ENCODE data around the gene GPHA2.

GPHA2 gene

GRCh38 chr11:64894070-64894811 lies 41.5 kb downstream of the GPHA2 start:
- DNase-seq (ENCODE audit: low spot score) = no peak
- no peak overlapping the region for H2BK5ac ChIP-seq (ENCODE audit: low read length)
- H4K91ac ChIP-seq (ENCODE audit: low read depth, low read length, poor library complexity) = no peak overlapping the region
- H3K14ac ChIP-seq (ENCODE audit: low read length) = peak overlapping the region; percentile 21
- H3K4me2 ChIP-seq (ENCODE audit: insufficient read depth, low read length, poor library complexity, severe bottlenecking) = no peak overlapping the region
- H3K9me3 ChIP-seq (replicated peaks in 1 of 2; ENCODE audit: control insufficient read depth in 2 of 2, insufficient read depth in 1 of 2, low read depth in 1 of 2, low read length in 2 of 2) = no peaks in the 10 kb centered on the region
- H2AFZ ChIP-seq (ENCODE audit: low read length) = no peak overlapping the region
- no peak overlapping the region for H3K27ac ChIP-seq (replicated peaks; ENCODE audit: low read length)
- no peak overlapping the region for H2BK12ac ChIP-seq (ENCODE audit: low read length)
- H3K27me3 ChIP-seq (ENCODE audit: control insufficient read depth in 3 of 3, insufficient read depth in 3 of 3, low read depth in 1 of 3, low read length in 3 of 3) = no peaks in the 10 kb centered on the region
- peaks cover 1% of the 10 kb centered on the region for H3K79me1 ChIP-seq (ENCODE audit: low read depth, low read length)
- WGBS, 2 donors (ENCODE audit: extremely low coverage in 2 of 2, insufficient read length in 2 of 2, insufficient replicate concordance in 1 of 2) = no CpG with 5 or more reads among the region's 14 CpGs
- peaks cover 8% of the 10 kb centered on the region in 2 donors for H3K36me3 ChIP-seq (replicated peaks in 1 of 2; ENCODE audit: control insufficient read depth in 2 of 2, insufficient read depth in 2 of 2, low read length in 2 of 2)
- H3K9ac ChIP-seq (ENCODE audit: low read depth, low read length, poor library complexity) = peak overlapping the region; percentile 84
- H2BK120ac ChIP-seq (ENCODE audit: low read depth, low read length) = no peak overlapping the region
- peak overlapping the region; percentile 48 for H3K18ac ChIP-seq (ENCODE audit: low read length)
- H2AK5ac ChIP-seq (ENCODE audit: low read depth, low read length) = peak overlapping the region; percentile 75
- H3K4me1 ChIP-seq (ENCODE audit: control insufficient read depth in 2 of 2, insufficient read depth in 1 of 2, low read depth in 1 of 2, low read length in 2 of 2) = peaks cover 0 to 2% of the 10 kb centered on the region in 2 donors
- H3K23ac ChIP-seq (ENCODE audit: low read depth, low read length, poor library complexity) = peak overlapping the region; percentile 89
- no peak overlapping the region for H2BK15ac ChIP-seq (ENCODE audit: low read length)
- H3K4me3 ChIP-seq (ENCODE audit: low read length in 2 of 2) = no peak overlapping the region
- no peak overlapping the region for H4K8ac ChIP-seq (ENCODE audit: low read depth, low read length)
- H3K4ac ChIP-seq (ENCODE audit: low read length) = no peak overlapping the region

GRCh38 chr11:64893194-64894069 lies 42.3 kb downstream of the GPHA2 start:
- H3K4me1 ChIP-seq (ENCODE audit: control insufficient read depth in 2 of 2, insufficient read depth in 1 of 2, low read depth in 1 of 2, low read length in 2 of 2) = peaks cover 2 to 4% of the 10 kb centered on the region in 2 donors
- peak overlapping the region; percentile 24 for H3K18ac ChIP-seq (ENCODE audit: low read length)
- no peak overlapping the region for H3K4me2 ChIP-seq (ENCODE audit: insufficient read depth, low read length, poor library complexity, severe bottlenecking)
- H2AK5ac ChIP-seq (ENCODE audit: low read depth, low read length) = peak overlapping the region; percentile 50
- H3K79me1 ChIP-seq (ENCODE audit: low read depth, low read length) = peaks cover 1% of the 10 kb centered on the region
- H2BK15ac ChIP-seq (ENCODE audit: low read length) = no peak overlapping the region
- H3K4ac ChIP-seq (ENCODE audit: low read length) = no peak overlapping the region
- no peak overlapping the region for H2AFZ ChIP-seq (ENCODE audit: low read length)
- WGBS, 2 donors (ENCODE audit: extremely low coverage in 2 of 2, insufficient read length in 2 of 2, insufficient replicate concordance in 1 of 2) = no CpG with 5 or more reads among the region's 25 CpGs
- H3K4me3 ChIP-seq (ENCODE audit: low read length in 2 of 2) = no peak overlapping the region
- DNase-seq (ENCODE audit: low spot score) = no peak
- no peak overlapping the region for H3K27ac ChIP-seq (replicated peaks; ENCODE audit: low read length)
- H3K9me3 ChIP-seq (replicated peaks in 1 of 2; ENCODE audit: control insufficient read depth in 2 of 2, insufficient read depth in 1 of 2, low read depth in 1 of 2, low read length in 2 of 2) = no peaks in the 10 kb centered on the region
- H2BK5ac ChIP-seq (ENCODE audit: low read length) = no peak overlapping the region
- peaks cover 7 to 8% of the 10 kb centered on the region in 2 donors for H3K36me3 ChIP-seq (replicated peaks in 1 of 2; ENCODE audit: control insufficient read depth in 2 of 2, insufficient read depth in 2 of 2, low read length in 2 of 2)
- H3K14ac ChIP-seq (ENCODE audit: low read length) = no peak overlapping the region
- no peak overlapping the region for H2BK12ac ChIP-seq (ENCODE audit: low read length)
- H3K9ac ChIP-seq (ENCODE audit: low read depth, low read length, poor library complexity) = no peak overlapping the region
- no peak overlapping the region for H4K91ac ChIP-seq (ENCODE audit: low read depth, low read length, poor library complexity)
- H3K27me3 ChIP-seq (ENCODE audit: control insufficient read depth in 3 of 3, insufficient read depth in 3 of 3, low read depth in 1 of 3, low read length in 3 of 3) = no peaks in the 10 kb centered on the region
- no peak overlapping the region for H3K23ac ChIP-seq (ENCODE audit: low read depth, low read length, poor library complexity)
- no peak overlapping the region for H2BK120ac ChIP-seq (ENCODE audit: low read depth, low read length)
- no peak overlapping the region for H4K8ac ChIP-seq (ENCODE audit: low read depth, low read length)

- H3K27me3 ChIP-seq (ENCODE audit: control insufficient read depth in 3 of 3, insufficient read depth in 3 of 3, low read depth in 1 of 3, low read length in 3 of 3) = no peaks in the 10 kb centered on the region
- no peak overlapping the region for H3K23ac ChIP-seq (ENCODE audit: low read depth, low read length, poor library complexity)
- H2BK12ac ChIP-seq (ENCODE audit: low read length) = no peak overlapping the region
- H2BK15ac ChIP-seq (ENCODE audit: low read length) = no peak overlapping the region
- no peak overlapping the region for H3K9ac ChIP-seq (ENCODE audit: low read depth, low read length, poor library complexity)
- H3K4ac ChIP-seq (ENCODE audit: low read length) = no peak overlapping the region
- H3K4me1 ChIP-seq (ENCODE audit: control insufficient read depth in 2 of 2, insufficient read depth in 1 of 2, low read depth in 1 of 2, low read length in 2 of 2) = peaks cover 7 to 8% of the 10 kb centered on the region in 2 donors
- no peak overlapping the region for H3K4me2 ChIP-seq (ENCODE audit: insufficient read depth, low read length, poor library complexity, severe bottlenecking)
- no peak overlapping the region for H3K27ac ChIP-seq (replicated peaks; ENCODE audit: low read length)
- DNase-seq (ENCODE audit: low spot score) = no peak
- H3K79me1 ChIP-seq (ENCODE audit: low read depth, low read length) = peaks cover 1% of the 10 kb centered on the region
- peak overlapping the region; percentile 24 for H3K18ac ChIP-seq (ENCODE audit: low read length)
- peaks cover 5 to 8% of the 10 kb centered on the region in 2 donors for H3K36me3 ChIP-seq (replicated peaks in 1 of 2; ENCODE audit: control insufficient read depth in 2 of 2, insufficient read depth in 2 of 2, low read length in 2 of 2)
- no peak overlapping the region for H3K14ac ChIP-seq (ENCODE audit: low read length)
- no peak overlapping the region for H4K91ac ChIP-seq (ENCODE audit: low read depth, low read length, poor library complexity)
- H2BK5ac ChIP-seq (ENCODE audit: low read length) = no peak overlapping the region
- no peaks in the 10 kb centered on the region for H3K9me3 ChIP-seq (replicated peaks in 1 of 2; ENCODE audit: control insufficient read depth in 2 of 2, insufficient read depth in 1 of 2, low read depth in 1 of 2, low read length in 2 of 2)
- H2AK5ac ChIP-seq (ENCODE audit: low read depth, low read length) = peak overlapping the region; percentile 50
- no peak overlapping the region for H3K4me3 ChIP-seq (ENCODE audit: low read length in 2 of 2)
- no peak overlapping the region for H2AFZ ChIP-seq (ENCODE audit: low read length)
- no peak overlapping the region for H4K8ac ChIP-seq (ENCODE audit: low read depth, low read length)
- no peak overlapping the region for H2BK120ac ChIP-seq (ENCODE audit: low read depth, low read length)
- WGBS, 2 donors (ENCODE audit: extremely low coverage in 2 of 2, insufficient read length in 2 of 2, insufficient replicate concordance in 1 of 2) = no CpG with 5 or more reads among the region's 10 CpGs
Observed at GRCh38 chr11:64892838-64893193, 42.9 kb downstream of the GPHA2 start.

- Histone ChIP-seq H3K23ac (ENCODE audit: low read depth, low read length, poor library complexity) (no peak overlapping the region), H3K4me3 (ENCODE audit: low read length in 2 of 2) (no peak overlapping the region), H2BK5ac (ENCODE audit: low read length) (no peak overlapping the region), H3K14ac (ENCODE audit: low read length) (no peak overlapping the region), H3K4ac (ENCODE audit: low read length) (no peak overlapping the region), H3K4me1 (ENCODE audit: control insufficient read depth in 2 of 2, insufficient read depth in 1 of 2, low read depth in 1 of 2, low read length in 2 of 2) (peaks cover 8 to 10% of the 10 kb centered on the region in 2 donors), H3K79me1 (ENCODE audit: low read depth, low read length) (peaks cover 1% of the 10 kb centered on the region), H3K27ac (replicated peaks; ENCODE audit: low read length) (no peak overlapping the region), H3K4me2 (ENCODE audit: insufficient read depth, low read length, poor library complexity, severe bottlenecking) (no peak overlapping the region), H3K18ac (ENCODE audit: low read length) (peak overlapping the region; percentile 3), H3K27me3 (ENCODE audit: control insufficient read depth in 3 of 3, insufficient read depth in 3 of 3, low read depth in 1 of 3, low read length in 3 of 3) (no peaks in the 10 kb centered on the region), H4K8ac (ENCODE audit: low read depth, low read length) (no peak overlapping the region), H2AFZ (ENCODE audit: low read length) (no peak overlapping the region), H2BK15ac (ENCODE audit: low read length) (no peak overlapping the region), H3K36me3 (replicated peaks in 1 of 2; ENCODE audit: control insufficient read depth in 2 of 2, insufficient read depth in 2 of 2, low read length in 2 of 2) (peaks cover 4 to 6% of the 10 kb centered on the region in 2 donors), H2AK5ac (ENCODE audit: low read depth, low read length) (peak overlapping the region; percentile 50), H3K9ac (ENCODE audit: low read depth, low read length, poor library complexity) (peak overlapping the region; percentile 60), H2BK12ac (ENCODE audit: low read length) (no peak overlapping the region), H4K91ac (ENCODE audit: low read depth, low read length, poor library complexity) (no peak overlapping the region), H2BK120ac (ENCODE audit: low read depth, low read length) (no peak overlapping the region), H3K9me3 (replicated peaks in 1 of 2; ENCODE audit: control insufficient read depth in 2 of 2, insufficient read depth in 1 of 2, low read depth in 1 of 2, low read length in 2 of 2) (no peaks in the 10 kb centered on the region)
- no CpG with 5 or more reads among the region's 11 CpGs for WGBS, 2 donors (ENCODE audit: extremely low coverage in 2 of 2, insufficient read length in 2 of 2, insufficient replicate concordance in 1 of 2)
- no peak for DNase-seq (ENCODE audit: low spot score)
Observed at GRCh38 chr11:64892411-64892831, 43.3 kb downstream of the GPHA2 start.
